Measurements from ENCODE around the gene NCKIPSD. TPM values are rescaled to one million over a fixed set of nuclear protein-coding genes. Genes with fewer than 3 reads are reported as not detected.

NCKIPSD gene
- total RNA-seq, 1 experiment from 2014 or later = 36.9 TPM

Small RNAs within 50 kb of the gene (microRNA-seq; reads per million reads assigned to microRNA genes)
- not detected for gene MIR4793 (ENCODE audit: borderline number of aligned reads)

Other genes starting within 250 kb of the NCKIPSD start
- gene CCDC51, start 245.8 kb downstream of the NCKIPSD start, total RNA-seq (2021; ENCODE audit: unreplicated experiment) = 29.3 TPM
- gene TMA7, start 245.7 kb downstream of the NCKIPSD start, total RNA-seq (2021; ENCODE audit: unreplicated experiment) = 334 TPM
- gene ATRIP, start 239.2 kb downstream of the NCKIPSD start, total RNA-seq (2021; ENCODE audit: unreplicated experiment) = 15.6 TPM
- 104 TPM for gene SHISA5, start 181.7 kb downstream of the NCKIPSD start, total RNA-seq (2021; ENCODE audit: unreplicated experiment)
- gene PFKFB4, start 129.1 kb downstream of the NCKIPSD start, total RNA-seq (2021; ENCODE audit: unreplicated experiment) = 20.3 TPM
- 1.5 TPM for gene UCN2, start 122.1 kb downstream of the NCKIPSD start, total RNA-seq (2021; ENCODE audit: unreplicated experiment)
- 11.4 TPM for gene COL7A1, start 90.6 kb downstream of the NCKIPSD start, total RNA-seq (2021; ENCODE audit: unreplicated experiment)
- gene UQCRC1, start 76.3 kb downstream of the NCKIPSD start, total RNA-seq (2021; ENCODE audit: unreplicated experiment) = 318 TPM
- gene TMEM89, start 64.1 kb downstream of the NCKIPSD start, total RNA-seq (2021; ENCODE audit: unreplicated experiment) = 0.49 TPM
- gene SLC26A6, start 50.5 kb downstream of the NCKIPSD start, total RNA-seq (2021; ENCODE audit: unreplicated experiment) = 55.1 TPM
- 7.8 TPM for gene CELSR3, start 23.0 kb downstream of the NCKIPSD start, total RNA-seq (2021; ENCODE audit: unreplicated experiment)
- 89.5 TPM for gene IP6K2, start 31.3 kb upstream of the NCKIPSD start, total RNA-seq (2021; ENCODE audit: unreplicated experiment)
- 63.3 TPM for gene PRKAR2A, start 162.0 kb upstream of the NCKIPSD start, total RNA-seq (2021; ENCODE audit: unreplicated experiment)
- 8.7 TPM for gene SLC25A20, start 213.0 kb upstream of the NCKIPSD start, total RNA-seq (2021; ENCODE audit: unreplicated experiment)
- gene ARIH2, start 232.9 kb upstream of the NCKIPSD start, total RNA-seq (2021; ENCODE audit: unreplicated experiment) = 105 TPM